ENCODE data around the gene ABCA9.

GRCh38 chr17:69082696-69083095, 22.0 kb upstream of the ABCA9 start:
- TF ChIP-seq CTCF (IDR thresholded peaks at IDR 0.05), result no peak
- TF ChIP-seq POLR2AphosphoS5 (IDR thresholded peaks at IDR 0.05), result no peak
- TF ChIP-seq POLR2A (IDR thresholded peaks at IDR 0.05), result no peak

All from breast epithelium (tissue), 3 donors.